Endothelial cell of umbilical vein (primary cell): Measurements from ENCODE around the gene HOXB7. TPM values are rescaled to one million over a fixed set of nuclear protein-coding genes. Genes with fewer than 3 reads are reported as not detected.

ENCODE experiments used
- BruUV-seq: library from RNA; stranded (reverse); fragments of 400-500 nt; replicated peaks from 2 replicates; lab custom pipeline; 2021; lab: Mats Ljungman, UMichigan
- CTCF ChIA-PET: fragments of 300-600, 350-600 bp; sonication (Branson Sonifier 250); formaldehyde crosslinking; loops from one replicate; lab custom pipeline; 2021; ENCODE audit warnings: antibody characterized with exemption, inconsistent platforms; lab: Charles Lee
- POLR2A ChIA-PET: fragments of 300-600, 350-600 bp; sonication (Branson Sonifier 250); formaldehyde crosslinking; loops from one replicate; lab custom pipeline; 2021; ENCODE audit warnings: antibody characterized with exemption, inconsistent platforms; lab: Charles Lee
- DNase-seq: peaks from one replicate; pipeline ENCODE4 v3.0.0-alpha.2; 2011; ENCODE audit warnings: low read depth, low spot score
- FAIRE-seq: peaks from 2 replicates; lab custom pipeline; 2011; peaks lifted over from hg19 to GRCh38; lab: Jason Lieb, UNC
- H2AFZ ChIP-seq: 2 replicates; pipeline ENCODE4 v1.6.0; 2012; ENCODE audit warnings: low read depth, low read length, control low read depth, inconsistent platforms
- H3K27ac ChIP-seq: 2 replicates; pipeline ENCODE4 v1.5.1; 2011; ENCODE audit warnings: low read depth, mild to moderate bottlenecking, control low read depth, low read length, moderate library complexity; ENCODE audit not compliant: insufficient read depth
- H3K27me3 ChIP-seq, 2 experiments: 2 replicates each; pipeline versions ENCODE4 v1.6.0 to v1.6.1; 2011; ENCODE audit warnings: low read length in 2 of 2, mixed read lengths in 1 of 2; ENCODE audit not compliant: control insufficient read depth in 2 of 2, insufficient read depth in 2 of 2
- H3K36me3 ChIP-seq, 2 experiments: 2 replicates in 1 of 2; 3 replicates in 1 of 2; pipeline ENCODE4 v1.5.1; 2011; ENCODE audit warnings: low read length in 2 of 2, mild to moderate bottlenecking in 1 of 2, moderate library complexity in 1 of 2; ENCODE audit not compliant: control insufficient read depth in 2 of 2, insufficient read depth in 2 of 2; ENCODE audit errors: extremely low read depth in 1 of 2
- H3K4me1 ChIP-seq: 3 replicates; pipeline ENCODE4 v1.5.1; 2011; ENCODE audit warnings: mild to moderate bottlenecking, low read length; ENCODE audit not compliant: control insufficient read depth, insufficient read depth; ENCODE audit errors: extremely low read depth
- H3K4me2 ChIP-seq: 2 replicates; pipeline ENCODE4 v1.6.1; 2011; ENCODE audit warnings: low read length, control low read depth, mixed read lengths; ENCODE audit not compliant: insufficient read depth
- H3K4me3 ChIP-seq, 3 experiments: fragments of 200-600 bp in 1 of 3; sonication (generic), shearing (Covaris generic) in 1 of 3; replicated peaks in 1 of 3; 2 replicates each; pipeline ENCODE4 v1.5.1; 2011 to 2016; ENCODE audit warnings: control low read depth in 3 of 3, low read length in 3 of 3, mild to moderate bottlenecking in 2 of 3, inconsistent platforms in 1 of 3, low read depth in 1 of 3, moderate library complexity in 1 of 3; ENCODE audit not compliant: insufficient read depth in 1 of 3
- H3K79me2 ChIP-seq: 2 replicates; pipeline ENCODE4 v1.6.0; 2012; ENCODE audit warnings: low read length, inconsistent platforms; ENCODE audit not compliant: control insufficient read depth, insufficient read depth
- H3K9ac ChIP-seq: replicated peaks from 2 replicates; pipeline ENCODE3; 2011; ENCODE audit warnings: low read length, control low read depth; ENCODE audit not compliant: insufficient read depth; ENCODE audit errors: extremely low read depth
- H3K9me1 ChIP-seq: replicated peaks from 3 replicates; pipeline ENCODE4 v1.6.0; 2011; ENCODE audit warnings: mild to moderate bottlenecking, low read length; ENCODE audit not compliant: control insufficient read depth, insufficient read depth; ENCODE audit errors: extremely low read depth
- H3K9me3 ChIP-seq: replicated peaks from 2 replicates; pipeline ENCODE4 v1.5.1; 2012; ENCODE audit warnings: low read length, inconsistent platforms; ENCODE audit not compliant: control insufficient read depth, insufficient read depth
- H4K20me1 ChIP-seq: replicated peaks from 2 replicates; pipeline ENCODE3; 2011; ENCODE audit warnings: mild to moderate bottlenecking, low read length; ENCODE audit not compliant: control insufficient read depth, insufficient read depth; ENCODE audit errors: extremely low read depth
- EZH2 ChIP-seq: IDR thresholded peaks from 2 replicates; pipeline ENCODE4 v1.6.1; 2012; ENCODE audit warnings: borderline replicate concordance, low read depth, mild to moderate bottlenecking, moderate library complexity, low read length, inconsistent platforms; ENCODE audit not compliant: severe bottlenecking
- FOS ChIP-seq: IDR thresholded peaks from 2 replicates; pipeline ENCODE4 v1.6.1; 2011; ENCODE audit warnings: mild to moderate bottlenecking, low read length, moderate library complexity, borderline replicate concordance; ENCODE audit not compliant: insufficient read depth
- GATA2 ChIP-seq: IDR thresholded peaks from 2 replicates; pipeline ENCODE4 v1.7.0; 2011; ENCODE audit warnings: low read depth, mild to moderate bottlenecking, moderate library complexity, mixed read lengths, low read length; ENCODE audit not compliant: insufficient read length, insufficient read depth
- JUN ChIP-seq: IDR thresholded peaks from 2 replicates; pipeline ENCODE4 v1.6.1; 2011; ENCODE audit warnings: borderline replicate concordance, low read depth; ENCODE audit not compliant: insufficient read length, insufficient read depth
- MAX ChIP-seq: IDR thresholded peaks from 2 replicates; pipeline ENCODE4 v1.6.1; 2011; ENCODE audit not compliant: insufficient read depth, insufficient read length
- MYC ChIP-seq: IDR thresholded peaks from one replicate; pipeline ENCODE4 v1.6.1; 2011; ENCODE audit warnings: mild to moderate bottlenecking, low read depth, low read length
- POLR2A ChIP-seq: IDR thresholded peaks from 2 replicates; pipeline ENCODE4 v1.6.1; 2012; ENCODE audit warnings: low read depth, mild to moderate bottlenecking, control low read depth, low read length
- POLR2AphosphoS5 ChIP-seq: IDR thresholded peaks from 2 replicates; pipeline ENCODE4 v1.6.1; 2012; ENCODE audit warnings: low read depth, mild to moderate bottlenecking, control low read depth, low read length, moderate library complexity; ENCODE audit not compliant: insufficient read depth
- dilution Hi-C: fragments of 300-500 bp; cut with MboI; formaldehyde crosslinking; loops from one replicate; pipeline ENCODE4 v1.15.0; 2019; ENCODE audit warnings: low sequenced_read_pairs; ENCODE audit not compliant: extremely low pct_ligation_motif_present
- intact Hi-C: fragments of 100-400 bp; cut with micrococcal nuclease; formaldehyde crosslinking; loops from one replicate; pipeline ENCODE4 v1.10.0; 2022
- polyA plus RNA-seq, 4 experiments: library from polyadenylated mRNA; depleted of rRNA in 3 of 4; stranded (reverse) in 3 of 4; unstranded in 1 of 4; fragments of >200 nt; gene quantifications; 2 replicates each; pipeline versions ENCODE4 v1.2.1 to v1.2.3, GENCODE V29; 2011 to 2012; ENCODE audit warnings: missing spikeins in 1 of 4
- total RNA-seq: library from RNA; stranded (reverse); gene quantifications from 2 replicates; pipeline ENCODE4 v1.2.3, GENCODE V29; 2021
- TF ChIP-seq, protein P1 (sequence below), 2 donors: IDR thresholded peaks; 1 replicate in 1 of 2; 2 replicates in 1 of 2; pipeline ENCODE4 v1.5.1; 2011; ENCODE audit warnings: low read length in 2 of 2, mild to moderate bottlenecking in 2 of 2, moderate library complexity in 2 of 2, control low read depth in 1 of 2, inconsistent platforms in 1 of 2, low read depth in 1 of 2; ENCODE audit not compliant: insufficient read depth in 1 of 2; ENCODE audit errors: extremely low read depth in 1 of 2

Gene HOXB7
- total and polyA plus RNA-seq, 2 donors (not counting 3 experiments of a cell fraction or from before 2014, with no cell fraction given) = 23.5 to 24.5 TPM

GRCh38 chr17:48640858-48641180, 30.0 kb upstream of the HOXB7 start:
- BruUV-seq = no TSS peak
- no peak overlapping the region for H3K9ac ChIP-seq
- no peaks in the 10 kb centered on the region for H3K79me2 ChIP-seq
- H3K36me3 ChIP-seq = no peaks in the 10 kb centered on the region
- intact Hi-C loops = no loop called here
- H3K9me1 ChIP-seq = no peaks in the 10 kb centered on the region
- no peaks in the 10 kb centered on the region for H3K9me3 ChIP-seq
- H3K4me3 ChIP-seq = no peak overlapping the region
- H3K27ac ChIP-seq = no peak overlapping the region
- H2AFZ ChIP-seq = no peak overlapping the region
- H3K27me3 ChIP-seq = peaks cover 78 to 89% of the 10 kb centered on the region in 2 experiments
- H3K4me1 ChIP-seq = no peaks in the 10 kb centered on the region
- DNase-seq (no peak), FAIRE-seq (no peak)
- CTCF ChIA-PET = interaction anchor here (1.6 to 1.9 kb wide), 3 partner anchors 9 to 238 kb away, joined by 4 to 6 read pairs (median 5); partner anchors contain the start of gene HOXB9
- POLR2A ChIA-PET = no interaction called here
- H3K4me2 ChIP-seq = no peak overlapping the region
- TF ChIP-seq MAX (no peak), GATA2 (no peak), POLR2AphosphoS5 (no peak), JUN (no peak), MYC (no peak), POLR2A (no peak), FOS (no peak), EZH2 (no peak)
- TF ChIP-seq, protein P1, sequence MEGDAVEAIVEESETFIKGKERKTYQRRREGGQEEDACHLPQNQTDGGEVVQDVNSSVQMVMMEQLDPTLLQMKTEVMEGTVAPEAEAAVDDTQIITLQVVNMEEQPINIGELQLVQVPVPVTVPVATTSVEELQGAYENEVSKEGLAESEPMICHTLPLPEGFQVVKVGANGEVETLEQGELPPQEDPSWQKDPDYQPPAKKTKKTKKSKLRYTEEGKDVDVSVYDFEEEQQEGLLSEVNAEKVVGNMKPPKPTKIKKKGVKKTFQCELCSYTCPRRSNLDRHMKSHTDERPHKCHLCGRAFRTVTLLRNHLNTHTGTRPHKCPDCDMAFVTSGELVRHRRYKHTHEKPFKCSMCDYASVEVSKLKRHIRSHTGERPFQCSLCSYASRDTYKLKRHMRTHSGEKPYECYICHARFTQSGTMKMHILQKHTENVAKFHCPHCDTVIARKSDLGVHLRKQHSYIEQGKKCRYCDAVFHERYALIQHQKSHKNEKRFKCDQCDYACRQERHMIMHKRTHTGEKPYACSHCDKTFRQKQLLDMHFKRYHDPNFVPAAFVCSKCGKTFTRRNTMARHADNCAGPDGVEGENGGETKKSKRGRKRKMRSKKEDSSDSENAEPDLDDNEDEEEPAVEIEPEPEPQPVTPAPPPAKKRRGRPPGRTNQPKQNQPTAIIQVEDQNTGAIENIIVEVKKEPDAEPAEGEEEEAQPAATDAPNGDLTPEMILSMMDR (IDR thresholded peaks at IDR 0.05; ENCODE audit: extremely low read depth in 1 of 2, insufficient read depth in 1 of 2, low read depth in 1 of 2, low read length in 2 of 2) = no peak
- H4K20me1 ChIP-seq = no peaks in the 10 kb centered on the region
- dilution Hi-C loops = no loop called here
